ENCODE measurements around the gene DNAJC16. TPM values are rescaled to one million over a fixed set of nuclear protein-coding genes. Genes with fewer than 3 reads are reported as not detected.

Gene DNAJC16
- total RNA-seq, 1 donor from 2014 or later: 14.1 TPM

- no peak for DNase-seq (ENCODE audit: low read depth in 2 of 2)
Observed at GRCh38 chr1:15538771-15539170, 12.1 kb downstream of the DNAJC16 start.

GRCh38 chr1:15540186-15540585 lies 13.5 kb downstream of the DNAJC16 start:
- DNase-seq (ENCODE audit: low read depth in 2 of 2): no peak

GRCh38 chr1:15541231-15541792 lies 14.7 kb downstream of the DNAJC16 start:
- DNase-seq (ENCODE audit: low read depth in 2 of 2): no peak

- DNase-seq (ENCODE audit: low read depth in 2 of 2): no peak
Observed at GRCh38 chr1:15542388-15543250, 16.0 kb downstream of the DNAJC16 start.

GRCh38 chr1:15543251-15543588 lies 16.6 kb downstream of the DNAJC16 start:
- no peak for DNase-seq (ENCODE audit: low read depth in 2 of 2)

GRCh38 chr1:15543589-15544568 lies 17.2 kb downstream of the DNAJC16 start:
- peak in 1 of 2 donors; percentile 47 for DNase-seq (ENCODE audit: low read depth in 2 of 2)

GRCh38 chr1:15546641-15547040 lies 20.0 kb downstream of the DNAJC16 start:
- no peak for DNase-seq (ENCODE audit: low read depth in 2 of 2)

- DNase-seq (ENCODE audit: low read depth in 2 of 2): no peak
Observed at GRCh38 chr1:15550573-15550972, 23.9 kb downstream of the DNAJC16 start.

- DNase-seq (ENCODE audit: low read depth in 2 of 2): no peak
Observed at GRCh38 chr1:15557008-15557407, 30.4 kb downstream of the DNAJC16 start.

GRCh38 chr1:15557594-15557993 lies 30.9 kb downstream of the DNAJC16 start:
- DNase-seq (ENCODE audit: low read depth in 2 of 2): no peak

- no peak for DNase-seq (ENCODE audit: low read depth in 2 of 2)
Observed at GRCh38 chr1:15558516-15558915, 31.9 kb downstream of the DNAJC16 start.

- DNase-seq (ENCODE audit: low read depth in 2 of 2): no peak
Observed at GRCh38 chr1:15559189-15559810, 32.7 kb downstream of the DNAJC16 start.

GRCh38 chr1:15568387-15569073 lies 41.9 kb downstream of the DNAJC16 start:
- DNase-seq (ENCODE audit: low read depth in 2 of 2): no peak

GRCh38 chr1:15570861-15571260 lies 44.2 kb downstream of the DNAJC16 start:
- DNase-seq (ENCODE audit: low read depth in 2 of 2): no peak

- DNase-seq (ENCODE audit: low read depth in 2 of 2): no peak
Observed at GRCh38 chr1:15571266-15571665, 44.6 kb downstream of the DNAJC16 start.

- DNase-seq (ENCODE audit: low read depth in 2 of 2): no peak
Observed at GRCh38 chr1:15573477-15573876, 46.8 kb downstream of the DNAJC16 start.

- DNase-seq (ENCODE audit: low read depth in 2 of 2): no peak
Observed at GRCh38 chr1:15574741-15575140, 48.1 kb downstream of the DNAJC16 start.

GRCh38 chr1:15575549-15576150 lies 49.0 kb downstream of the DNAJC16 start:
- DNase-seq (ENCODE audit: low read depth in 2 of 2): no peak

GRCh38 chr1:15577691-15578090 lies 51.0 kb downstream of the DNAJC16 start:
- DNase-seq (ENCODE audit: low read depth in 2 of 2): peak; percentile 16 to 49

- DNase-seq (ENCODE audit: low read depth in 2 of 2): no peak
Observed at GRCh38 chr1:15578921-15579682, 52.5 kb downstream of the DNAJC16 start.

All from lung microvascular endothelial cell (primary cell).